Measurements from ENCODE around the gene SAYSD1.

The SAYSD1 gene

GRCh38 chr6:39107641-39108040 lies 7.3 kb downstream of the SAYSD1 start:
- DNase-seq = no peak

- DNase-seq = no peak
Observed at GRCh38 chr6:39107034-39107433, 8.0 kb downstream of the SAYSD1 start.

GRCh38 chr6:39104528-39104927 lies 10.5 kb downstream of the SAYSD1 start:
- no peak for DNase-seq

GRCh38 chr6:39102821-39103136 lies 12.2 kb downstream of the SAYSD1 start:
- DNase-seq = no peak

GRCh38 chr6:39102071-39102820 lies 12.7 kb downstream of the SAYSD1 start:
- no peak for DNase-seq

- DNase-seq = no peak
Observed at GRCh38 chr6:39100358-39100757, 14.6 kb downstream of the SAYSD1 start.

- DNase-seq = no peak
Observed at GRCh38 chr6:39095578-39095977, 19.4 kb downstream of the SAYSD1 start.

- DNase-seq = no peak
Observed at GRCh38 chr6:39093149-39093708, 21.8 kb downstream of the SAYSD1 start.

GRCh38 chr6:39092124-39092523 lies 22.9 kb downstream of the SAYSD1 start:
- DNase-seq = no peak

GRCh38 chr6:39091220-39091619 lies 23.8 kb downstream of the SAYSD1 start:
- DNase-seq = no peak

- DNase-seq = no peak
Observed at GRCh38 chr6:39090036-39090435, 24.9 kb downstream of the SAYSD1 start.

- no peak for DNase-seq
Observed at GRCh38 chr6:39088331-39088730, 26.7 kb downstream of the SAYSD1 start.

- DNase-seq = no peak
Observed at GRCh38 chr6:39087197-39087596, 27.8 kb downstream of the SAYSD1 start.

- DNase-seq = no peak
Observed at GRCh38 chr6:39086711-39087110, 28.3 kb downstream of the SAYSD1 start.

- DNase-seq = no peak
Observed at GRCh38 chr6:39086294-39086693, 28.7 kb downstream of the SAYSD1 start.

GRCh38 chr6:39085129-39085797 lies 29.7 kb downstream of the SAYSD1 start:
- DNase-seq = no peak

- DNase-seq = no peak
Observed at GRCh38 chr6:39084506-39084905, 30.5 kb downstream of the SAYSD1 start.

GRCh38 chr6:39083231-39083634 lies 31.8 kb downstream of the SAYSD1 start:
- DNase-seq = no peak

- no peak for DNase-seq
Observed at GRCh38 chr6:39082310-39082709, 32.7 kb downstream of the SAYSD1 start.

GRCh38 chr6:39080246-39080875 lies 34.6 kb downstream of the SAYSD1 start:
- no peak for DNase-seq

- no peak for DNase-seq
Observed at GRCh38 chr6:39079197-39080125, 35.5 kb downstream of the SAYSD1 start.

- no peak for DNase-seq
Observed at GRCh38 chr6:39078695-39079094, 36.3 kb downstream of the SAYSD1 start.
